ENCODE results near the gene OR2T2.

DNA sequence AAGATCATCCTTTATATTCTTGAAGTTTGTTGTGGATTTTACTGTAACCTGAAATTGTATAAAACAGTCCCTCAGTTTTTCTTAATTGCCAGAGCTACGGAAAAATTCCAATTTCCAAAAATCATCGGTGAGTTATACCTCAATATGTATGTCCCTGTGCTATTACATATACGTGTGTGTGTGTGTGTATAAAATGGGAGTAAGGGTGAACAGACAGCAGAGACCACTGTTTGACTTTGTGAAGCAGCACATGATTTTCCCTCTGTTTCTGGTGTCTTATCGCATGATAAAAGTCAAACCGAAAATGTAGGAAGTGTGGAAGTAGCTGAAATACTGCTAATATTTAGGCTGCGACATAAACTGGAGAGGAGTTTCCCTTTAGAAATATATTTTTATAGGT lies 41.4 kb upstream of the OR2T2 start:
- TF ChIP-seq CEBPB (IDR thresholded peaks at IDR 0.05), result no peak
- TF ChIP-seq EP300 (IDR thresholded peaks at IDR 0.05; ENCODE audit: borderline replicate concordance), result no peak
- TF ChIP-seq, protein P1, sequence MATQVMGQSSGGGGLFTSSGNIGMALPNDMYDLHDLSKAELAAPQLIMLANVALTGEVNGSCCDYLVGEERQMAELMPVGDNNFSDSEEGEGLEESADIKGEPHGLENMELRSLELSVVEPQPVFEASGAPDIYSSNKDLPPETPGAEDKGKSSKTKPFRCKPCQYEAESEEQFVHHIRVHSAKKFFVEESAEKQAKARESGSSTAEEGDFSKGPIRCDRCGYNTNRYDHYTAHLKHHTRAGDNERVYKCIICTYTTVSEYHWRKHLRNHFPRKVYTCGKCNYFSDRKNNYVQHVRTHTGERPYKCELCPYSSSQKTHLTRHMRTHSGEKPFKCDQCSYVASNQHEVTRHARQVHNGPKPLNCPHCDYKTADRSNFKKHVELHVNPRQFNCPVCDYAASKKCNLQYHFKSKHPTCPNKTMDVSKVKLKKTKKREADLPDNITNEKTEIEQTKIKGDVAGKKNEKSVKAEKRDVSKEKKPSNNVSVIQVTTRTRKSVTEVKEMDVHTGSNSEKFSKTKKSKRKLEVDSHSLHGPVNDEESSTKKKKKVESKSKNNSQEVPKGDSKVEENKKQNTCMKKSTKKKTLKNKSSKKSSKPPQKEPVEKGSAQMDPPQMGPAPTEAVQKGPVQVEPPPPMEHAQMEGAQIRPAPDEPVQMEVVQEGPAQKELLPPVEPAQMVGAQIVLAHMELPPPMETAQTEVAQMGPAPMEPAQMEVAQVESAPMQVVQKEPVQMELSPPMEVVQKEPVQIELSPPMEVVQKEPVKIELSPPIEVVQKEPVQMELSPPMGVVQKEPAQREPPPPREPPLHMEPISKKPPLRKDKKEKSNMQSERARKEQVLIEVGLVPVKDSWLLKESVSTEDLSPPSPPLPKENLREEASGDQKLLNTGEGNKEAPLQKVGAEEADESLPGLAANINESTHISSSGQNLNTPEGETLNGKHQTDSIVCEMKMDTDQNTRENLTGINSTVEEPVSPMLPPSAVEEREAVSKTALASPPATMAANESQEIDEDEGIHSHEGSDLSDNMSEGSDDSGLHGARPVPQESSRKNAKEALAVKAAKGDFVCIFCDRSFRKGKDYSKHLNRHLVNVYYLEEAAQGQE (IDR thresholded peaks at IDR 0.05; ENCODE audit: low read depth), result no peak
- no peak for TF ChIP-seq TEAD4 (IDR thresholded peaks at IDR 0.05)
- TF ChIP-seq ZBTB7A (IDR thresholded peaks at IDR 0.05; ENCODE audit: low read depth), result no peak

Measured in Ishikawa (cell line).